Retina (tissue), 1 donor: ENCODE measurements around the gene SPACA6.

Source experiments
- DNase-seq: peaks from one replicate; pipeline ENCODE4 v3.0.0-alpha.2; 2016

Gene SPACA6

GRCh38 chr19:51739466-51740213, 46.5 kb downstream of the SPACA6 start:
- no peak for DNase-seq

GRCh38 chr19:51740356-51740755, 47.2 kb downstream of the SPACA6 start:
- DNase-seq, result no peak

- DNase-seq, result no peak
Observed at GRCh38 chr19:51742789-51743188, 49.7 kb downstream of the SPACA6 start.

- DNase-seq, result no peak
Observed at GRCh38 chr19:51743405-51743804, 50.3 kb downstream of the SPACA6 start.

GRCh38 chr19:51746731-51747130, 53.6 kb downstream of the SPACA6 start:
- DNase-seq, result no peak

- DNase-seq, result no peak
Observed at GRCh38 chr19:51749979-51750378, 56.8 kb downstream of the SPACA6 start.

- DNase-seq, result no peak
Observed at GRCh38 chr19:51750400-51751094, 57.4 kb downstream of the SPACA6 start.

- DNase-seq, result no peak
Observed at GRCh38 chr19:51751655-51752054, 58.5 kb downstream of the SPACA6 start, which contains the start of gene FPR1. Gene FPR1, minus strand, starts transcription at chr19:51751878. Its CDS starts 4,884 bp downstream, at chr19:51746994.

GRCh38 chr19:51754109-51754508, 61.0 kb downstream of the SPACA6 start:
- no peak for DNase-seq

GRCh38 chr19:51754770-51755169, 61.6 kb downstream of the SPACA6 start:
- DNase-seq, result no peak
